Spleen (tissue), 7 donors: ENCODE measurements around the gene RNLS.

ENCODE experiments used
- POLR2AphosphoS5 ChIP-seq, 3 donors: sonication (generic); formaldehyde crosslinking; IDR thresholded peaks; one replicate each; pipeline ENCODE4 v1.5.1; 2017; ENCODE audit warnings: antibody characterized with exemption in 3 of 3
- TF ChIP-seq, protein P1 (sequence below), 11 experiments: fragments of 200-600 bp in 7 of 11; fragments of 450-650 bp in 4 of 11; sonication (generic) in 4 of 11; IDR thresholded peaks in 8 of 11; conservative IDR thresholded peaks in 3 of 11; 1 replicate in 7 of 11; 2 replicates in 4 of 11; pipeline versions ENCODE4 v1.4.0 to v1.8.0; 2016 to 2021; ENCODE audit warnings: antibody characterized with exemption in 11 of 11, inconsistent platforms in 4 of 11, mild to moderate bottlenecking in 1 of 11
- donor health status: DM: no; HTN: no; CAD: no; lungs with moderate emphysema.
- donor health status: DM: no; HTN: no; CAD: no.
- donor health status: DM: no; HTN: no; CAD: no.

DNA sequence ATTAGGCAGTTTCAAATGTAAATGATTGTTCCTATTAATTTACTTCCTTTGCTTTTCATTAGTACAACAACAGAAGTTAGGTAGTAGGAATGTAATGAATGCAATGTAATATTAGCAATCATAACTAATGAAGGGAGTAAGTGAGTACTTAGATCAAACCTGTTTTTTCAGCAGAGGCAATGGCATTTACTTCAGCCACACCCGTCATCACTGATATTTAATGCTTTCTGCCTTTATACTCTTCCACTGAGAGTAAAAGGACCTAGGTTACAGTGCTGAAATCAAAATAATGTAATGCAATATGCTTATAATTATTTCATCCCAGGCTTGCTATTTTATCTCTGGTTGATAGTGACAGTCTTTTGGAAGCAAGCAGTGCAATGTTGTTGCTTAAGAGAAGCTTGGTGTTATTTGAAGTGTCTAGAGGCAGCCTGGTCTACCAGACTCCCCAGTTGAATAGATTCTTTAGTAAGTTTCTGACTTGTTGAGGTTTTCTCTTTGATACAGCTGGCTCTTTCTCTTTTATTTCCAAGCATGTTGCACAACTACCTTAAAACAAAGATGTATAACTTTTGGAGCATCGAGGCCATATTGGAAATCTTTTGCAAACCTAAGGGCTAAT is 149.4 kb downstream of the RNLS start:
- no peak for TF ChIP-seq POLR2AphosphoS5 (IDR thresholded peaks at IDR 0.05)
- TF ChIP-seq, protein P1, sequence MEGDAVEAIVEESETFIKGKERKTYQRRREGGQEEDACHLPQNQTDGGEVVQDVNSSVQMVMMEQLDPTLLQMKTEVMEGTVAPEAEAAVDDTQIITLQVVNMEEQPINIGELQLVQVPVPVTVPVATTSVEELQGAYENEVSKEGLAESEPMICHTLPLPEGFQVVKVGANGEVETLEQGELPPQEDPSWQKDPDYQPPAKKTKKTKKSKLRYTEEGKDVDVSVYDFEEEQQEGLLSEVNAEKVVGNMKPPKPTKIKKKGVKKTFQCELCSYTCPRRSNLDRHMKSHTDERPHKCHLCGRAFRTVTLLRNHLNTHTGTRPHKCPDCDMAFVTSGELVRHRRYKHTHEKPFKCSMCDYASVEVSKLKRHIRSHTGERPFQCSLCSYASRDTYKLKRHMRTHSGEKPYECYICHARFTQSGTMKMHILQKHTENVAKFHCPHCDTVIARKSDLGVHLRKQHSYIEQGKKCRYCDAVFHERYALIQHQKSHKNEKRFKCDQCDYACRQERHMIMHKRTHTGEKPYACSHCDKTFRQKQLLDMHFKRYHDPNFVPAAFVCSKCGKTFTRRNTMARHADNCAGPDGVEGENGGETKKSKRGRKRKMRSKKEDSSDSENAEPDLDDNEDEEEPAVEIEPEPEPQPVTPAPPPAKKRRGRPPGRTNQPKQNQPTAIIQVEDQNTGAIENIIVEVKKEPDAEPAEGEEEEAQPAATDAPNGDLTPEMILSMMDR (IDR thresholded peaks at IDR 0.05 in 8 of 11, conservative IDR thresholded peaks at IDR 0.05 in 3 of 11), result no peak
